Raji (cell line): ENCODE measurements around the gene FMO4.

Source experiments
- POLR2A ChIP-seq: IDR thresholded peaks from 2 replicates; pipeline ENCODE4 v1.6.1; 2011; ENCODE audit warnings: low read depth, low read length, control low read depth; ENCODE audit not compliant: insufficient read depth

FMO4 gene

GRCh38 chr1:171313835-171314320 lies at the start of gene FMO4:
TSS of gene FMO4 (plus strand) at chr1:171314183. CDS start at chr1:171319826, 5,643 bp downstream.
- TF ChIP-seq POLR2A, result peak; percentile 41; the same call in 1 of the 2 replicates

- no peak for TF ChIP-seq POLR2A
Measured at GRCh38 chr1:171265686-171266085, 48.3 kb upstream of the FMO4 start.

DNA sequence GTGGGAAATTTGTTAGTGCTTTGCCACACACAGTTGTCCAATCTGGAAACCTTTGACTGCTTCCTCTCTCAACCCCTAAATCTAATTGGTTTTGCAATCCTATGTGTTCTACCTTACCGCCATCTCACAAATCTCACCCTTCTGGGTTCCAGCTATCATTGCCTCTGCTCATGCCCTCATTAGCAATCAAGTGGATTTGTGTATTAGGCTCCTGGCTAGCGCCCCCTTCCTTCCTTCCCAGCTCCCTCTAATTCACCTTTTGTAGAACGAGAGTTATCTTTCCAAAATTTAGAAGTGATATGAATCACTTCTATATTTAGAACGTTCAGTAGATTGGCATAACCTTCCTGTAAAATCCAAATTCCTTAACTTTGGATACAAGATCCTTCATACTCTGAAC lies 47.1 kb upstream of the FMO4 start:
- TF ChIP-seq POLR2A, result no peak

DNA sequence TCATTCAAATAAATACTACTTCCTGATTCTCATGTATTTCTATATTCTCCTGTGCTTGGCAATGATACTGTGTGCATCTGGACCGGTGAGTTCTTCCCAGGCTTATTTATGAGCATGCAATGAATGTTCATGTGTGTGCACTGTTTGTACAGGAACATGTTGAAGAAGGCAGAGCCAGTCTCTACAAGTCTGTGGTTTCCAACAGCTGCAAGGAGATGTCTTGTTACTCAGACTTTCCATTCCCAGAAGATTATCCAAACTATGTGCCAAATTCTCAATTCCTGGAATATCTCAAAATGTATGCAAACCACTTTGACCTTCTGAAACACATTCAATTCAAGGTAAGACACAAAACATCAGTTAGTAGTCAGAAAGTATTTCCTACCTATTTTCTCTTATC lies 46.6 kb upstream of the FMO4 start:
- no peak for TF ChIP-seq POLR2A

DNA sequence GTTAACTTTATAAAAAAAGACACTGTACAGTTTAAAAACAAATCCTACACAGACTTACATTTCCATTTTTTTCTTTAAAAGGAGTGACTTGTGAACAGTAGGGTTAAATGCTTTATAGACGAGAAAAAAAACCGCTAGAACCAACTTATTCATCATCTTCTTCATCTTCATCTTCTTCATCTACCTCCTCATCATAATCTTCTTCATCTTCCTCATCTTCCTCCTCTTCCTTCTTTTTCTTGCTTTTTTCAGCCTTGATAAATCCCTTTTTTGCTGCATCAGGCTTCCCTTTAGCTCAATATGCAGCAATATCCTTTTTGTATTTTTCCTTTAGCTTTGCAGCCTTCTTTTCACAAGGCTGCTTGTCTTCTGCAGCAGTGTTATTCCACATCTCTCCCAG lies 43.2 kb upstream of the FMO4 start:
- no peak for TF ChIP-seq POLR2A

- no peak for TF ChIP-seq POLR2A
Measured at GRCh38 chr1:171277534-171277933, 36.4 kb upstream of the FMO4 start.

- no peak for TF ChIP-seq POLR2A
Measured at GRCh38 chr1:171279234-171279633, 34.7 kb upstream of the FMO4 start.

GRCh38 chr1:171279678-171280077 lies 34.3 kb upstream of the FMO4 start:
- no peak for TF ChIP-seq POLR2A

GRCh38 chr1:171280599-171280998 lies 33.4 kb upstream of the FMO4 start:
- no peak for TF ChIP-seq POLR2A

- no peak for TF ChIP-seq POLR2A
Measured at GRCh38 chr1:171286032-171286705, 27.8 kb upstream of the FMO4 start.

DNA sequence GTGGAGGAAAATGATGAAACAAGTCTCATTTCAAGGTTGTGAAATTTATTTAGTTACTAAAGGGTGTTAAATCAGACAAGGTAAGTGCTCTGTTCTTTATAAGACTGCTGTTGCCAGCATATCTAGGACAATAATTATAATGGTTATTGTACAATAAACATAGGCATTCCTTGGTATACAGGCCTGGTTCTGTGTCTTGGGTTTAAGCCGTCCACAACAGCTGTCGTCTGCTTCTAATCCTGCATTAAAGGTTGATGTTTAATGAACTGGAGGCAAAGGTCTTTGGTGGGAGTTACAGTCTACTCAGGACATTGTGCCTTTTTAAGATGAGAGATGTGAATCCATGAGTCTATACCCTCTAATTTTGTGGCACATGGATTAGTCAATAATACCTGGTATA lies 23.4 kb upstream of the FMO4 start:
- no peak for TF ChIP-seq POLR2A

DNA sequence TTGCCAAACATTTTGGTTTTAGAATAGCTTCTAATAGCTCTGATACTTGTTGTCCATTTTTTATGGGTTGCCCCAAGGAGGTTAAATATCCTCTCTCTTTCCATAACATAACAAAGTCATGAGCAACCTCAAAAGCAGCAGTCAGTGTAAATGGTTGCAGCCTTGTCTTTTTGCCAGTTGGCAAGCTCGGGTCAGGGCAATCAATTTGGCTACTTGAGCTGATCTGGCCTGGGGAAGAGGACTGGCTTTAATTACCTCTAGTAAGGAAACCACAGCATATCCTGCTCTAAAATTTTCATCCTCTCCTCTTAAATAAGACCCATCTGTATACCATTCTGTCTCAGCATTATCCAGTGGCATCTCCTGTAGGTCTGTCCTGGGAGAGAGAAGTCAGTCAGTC lies 21.2 kb upstream of the FMO4 start:
- TF ChIP-seq POLR2A, result no peak

DNA sequence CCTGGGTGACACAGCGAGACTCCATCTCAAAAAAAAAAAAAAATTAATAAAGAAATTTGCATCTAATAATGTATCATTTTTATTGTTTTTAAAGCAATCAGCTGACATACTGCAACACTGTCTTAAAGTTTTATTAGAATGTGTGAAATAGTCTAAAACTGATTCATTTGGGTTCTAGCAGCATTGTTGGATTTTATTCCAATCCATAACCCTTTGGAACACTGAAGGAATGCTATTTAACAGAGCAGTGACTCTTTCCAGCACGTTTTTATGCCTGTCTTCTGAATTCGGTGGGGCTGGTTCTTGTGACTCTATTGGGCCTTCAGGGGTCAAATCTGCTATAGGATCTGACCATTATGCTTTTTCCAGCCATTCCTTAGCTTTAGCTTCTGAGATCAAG lies 18.2 kb upstream of the FMO4 start:
- TF ChIP-seq POLR2A, result no peak

- no peak for TF ChIP-seq POLR2A
Measured at GRCh38 chr1:171296897-171297296, 17.1 kb upstream of the FMO4 start.

DNA sequence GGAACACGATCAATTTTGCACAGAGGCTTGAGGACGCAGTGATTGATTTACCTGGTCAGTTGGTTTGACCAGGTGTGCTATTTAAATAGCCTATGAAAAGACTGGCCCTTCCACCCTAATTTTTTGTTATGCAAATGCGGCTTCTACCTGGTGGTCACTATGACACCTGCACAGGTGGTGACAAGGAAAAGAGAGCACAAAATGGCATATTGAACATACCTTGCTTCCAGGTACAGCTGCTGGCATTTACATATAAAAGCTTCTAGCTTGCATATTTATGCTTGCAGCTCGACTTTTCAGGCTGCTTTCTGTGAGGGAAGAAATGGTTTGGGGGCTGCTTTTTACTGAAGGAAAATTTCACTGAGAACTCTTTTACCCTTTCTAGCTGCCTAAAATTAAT lies 15.3 kb upstream of the FMO4 start:
- TF ChIP-seq POLR2A, result no peak

GRCh38 chr1:171299342-171299741 lies 14.6 kb upstream of the FMO4 start:
- TF ChIP-seq POLR2A, result no peak

GRCh38 chr1:171300401-171300800 lies 13.6 kb upstream of the FMO4 start:
- TF ChIP-seq POLR2A, result no peak

DNA sequence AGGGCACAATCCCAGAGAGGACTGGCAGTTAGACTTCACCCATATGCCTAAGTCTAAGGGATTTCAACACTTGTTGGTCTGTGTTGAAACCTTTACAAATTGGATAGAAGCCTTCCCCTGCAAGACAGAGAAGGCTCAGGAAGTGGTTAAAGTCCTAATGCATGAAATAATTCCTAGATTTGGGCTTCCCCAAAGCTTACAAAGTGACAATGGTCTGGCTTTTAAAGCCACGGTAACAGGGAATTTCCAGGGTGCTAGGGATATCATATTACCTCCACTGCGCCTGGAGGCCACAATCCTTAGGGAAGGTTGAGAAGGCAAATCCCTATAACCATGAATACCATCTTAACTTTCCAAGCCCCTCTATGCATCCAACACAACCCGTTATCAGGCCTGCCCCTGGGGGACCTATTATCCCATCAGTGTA lies 3.3 kb upstream of the FMO4 start:
- TF ChIP-seq POLR2A, result no peak
